ENCODE data around the gene SIGLEC8. TPM values are rescaled to one million over a fixed set of nuclear protein-coding genes. Genes with fewer than 3 reads are reported as not detected.
"Not testable (repeated sequence)": the region's sequence is repeated elsewhere in the genome, so short reads cannot be mapped to it uniquely, and the experiment has no call there.

Gene SIGLEC8
- total RNA-seq, 1 donor from 2014 or later: not detected

DNA sequence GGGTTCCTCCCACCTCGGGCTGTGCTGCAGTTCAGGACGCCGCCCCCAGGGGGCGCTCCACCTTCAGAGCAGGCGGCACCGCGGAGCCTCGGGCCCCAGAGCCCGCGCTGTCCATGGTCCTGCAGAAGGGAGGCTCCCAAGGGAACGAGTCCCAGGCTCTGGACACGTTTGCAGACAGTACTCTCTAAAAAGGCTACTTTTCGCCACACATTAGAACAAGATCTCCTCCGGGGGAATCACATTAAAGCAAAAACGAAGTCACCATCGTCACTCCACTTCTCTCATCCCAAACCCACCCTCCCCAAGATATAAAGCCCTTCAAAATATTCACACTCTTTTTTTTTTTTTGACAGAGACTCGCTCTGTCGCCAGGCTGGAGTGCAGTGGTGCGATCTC is 36.2 kb downstream of the SIGLEC8 start:
- Mint-ChIP-seq H3K36me3 (ENCODE audit: low read depth) (peaks cover 3% of the 10 kb centered on the region), H3K9me3 (no peaks in the 10 kb centered on the region), H3K4me3 (no peak overlapping the region), H3K27ac (no peak overlapping the region), H3K27me3 (peaks cover 5% of the 10 kb centered on the region), H3K4me1 (peaks cover 34% of the 10 kb centered on the region)
- ChIA-PET POLR2A (interaction anchor here (0.7 to 1.5 kb wide), 2 partner anchors 14 to 233 kb away, joined by 3 to 5 read pairs; no protein-coding TSS in a partner anchor), CTCF (interaction anchor here (0.6 to 4.3 kb wide), 16 partner anchors 12 to 356 kb away, joined by 3 to 38 read pairs (median 4); partner anchors contain the start of gene VSIG10L)
- peak; percentile 90 for DNase-seq
- intact Hi-C loops (cut with micrococcal nuclease): loop anchor here (1.0 to 2.0 kb wide), 6 partner anchors 19 to 235 kb away; no protein-coding TSS in a partner anchor
- TF ChIP-seq, protein P1, sequence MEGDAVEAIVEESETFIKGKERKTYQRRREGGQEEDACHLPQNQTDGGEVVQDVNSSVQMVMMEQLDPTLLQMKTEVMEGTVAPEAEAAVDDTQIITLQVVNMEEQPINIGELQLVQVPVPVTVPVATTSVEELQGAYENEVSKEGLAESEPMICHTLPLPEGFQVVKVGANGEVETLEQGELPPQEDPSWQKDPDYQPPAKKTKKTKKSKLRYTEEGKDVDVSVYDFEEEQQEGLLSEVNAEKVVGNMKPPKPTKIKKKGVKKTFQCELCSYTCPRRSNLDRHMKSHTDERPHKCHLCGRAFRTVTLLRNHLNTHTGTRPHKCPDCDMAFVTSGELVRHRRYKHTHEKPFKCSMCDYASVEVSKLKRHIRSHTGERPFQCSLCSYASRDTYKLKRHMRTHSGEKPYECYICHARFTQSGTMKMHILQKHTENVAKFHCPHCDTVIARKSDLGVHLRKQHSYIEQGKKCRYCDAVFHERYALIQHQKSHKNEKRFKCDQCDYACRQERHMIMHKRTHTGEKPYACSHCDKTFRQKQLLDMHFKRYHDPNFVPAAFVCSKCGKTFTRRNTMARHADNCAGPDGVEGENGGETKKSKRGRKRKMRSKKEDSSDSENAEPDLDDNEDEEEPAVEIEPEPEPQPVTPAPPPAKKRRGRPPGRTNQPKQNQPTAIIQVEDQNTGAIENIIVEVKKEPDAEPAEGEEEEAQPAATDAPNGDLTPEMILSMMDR (IDR thresholded peaks at IDR 0.05): peak; percentile 90
- ATAC-seq (ENCODE audit: low read depth): peak; percentile 22

DNA sequence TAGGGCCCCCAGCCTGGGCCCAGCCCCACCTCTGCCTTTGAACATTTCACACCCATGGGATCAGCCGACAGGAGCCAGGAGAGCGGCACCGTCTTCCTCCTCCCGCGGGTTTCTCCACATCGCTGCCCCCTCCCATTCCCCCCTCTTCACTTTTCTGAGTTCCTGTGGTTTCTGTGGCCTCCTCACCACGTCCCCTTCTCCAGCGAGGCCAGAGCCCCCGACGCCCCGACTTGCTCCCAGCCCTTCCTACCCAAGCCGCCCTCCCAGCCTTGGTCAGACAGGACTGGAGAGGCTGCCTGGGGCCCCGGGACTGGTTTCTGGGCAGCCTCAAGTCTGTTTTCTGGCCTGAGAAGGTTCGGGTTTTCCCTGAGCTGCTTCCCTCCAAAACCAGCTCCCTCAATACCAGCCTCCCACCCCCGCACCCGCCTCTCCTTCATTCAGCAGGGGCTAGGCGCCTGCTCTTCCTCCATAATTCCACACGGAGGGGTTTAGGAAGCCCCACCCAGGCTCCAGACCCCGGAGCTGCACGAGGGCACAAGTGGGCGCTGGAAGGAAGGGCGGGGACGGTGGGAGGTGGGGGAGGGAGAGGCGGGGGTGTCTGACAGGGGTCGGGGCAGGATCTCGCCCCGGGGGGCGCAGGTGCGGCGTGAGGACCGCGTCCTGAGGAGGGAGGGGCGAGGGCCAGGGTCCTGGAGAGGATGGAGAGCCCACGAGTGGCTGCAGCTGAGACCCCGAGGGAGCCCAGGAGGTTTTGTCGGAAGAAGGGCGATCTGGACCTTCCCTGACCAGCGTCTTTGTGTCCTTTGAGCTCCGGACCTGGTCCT is 36.8 kb downstream of the SIGLEC8 start:
- Mint-ChIP-seq H3K4me1 (peaks cover 40% of the 10 kb centered on the region), H3K9me3 (no peaks in the 10 kb centered on the region), H3K27me3 (peaks cover 2% of the 10 kb centered on the region), H3K27ac (no peak overlapping the region), H3K36me3 (ENCODE audit: low read depth) (peaks cover 6% of the 10 kb centered on the region), H3K4me3 (no peak overlapping the region)
- ChIA-PET CTCF (interaction anchor here (0.6 to 4.3 kb wide), 18 partner anchors 12 to 356 kb away, joined by 3 to 38 read pairs (median 4); partner anchors contain the start of gene VSIG10L), POLR2A (interaction anchor here (0.6 to 1.5 kb wide), 4 partner anchors 14 to 82 kb away, joined by 3 to 5 read pairs (median 4); no protein-coding TSS in a partner anchor)
- intact Hi-C loops (cut with micrococcal nuclease): loop anchor here (1.0 to 2.0 kb wide), 6 partner anchors 20 to 236 kb away; no protein-coding TSS in a partner anchor
- DNase-seq (no peak), ATAC-seq (ENCODE audit: low read depth) (no peak)
- TF ChIP-seq, protein P1 (IDR thresholded peaks at IDR 0.05): no peak

DNA sequence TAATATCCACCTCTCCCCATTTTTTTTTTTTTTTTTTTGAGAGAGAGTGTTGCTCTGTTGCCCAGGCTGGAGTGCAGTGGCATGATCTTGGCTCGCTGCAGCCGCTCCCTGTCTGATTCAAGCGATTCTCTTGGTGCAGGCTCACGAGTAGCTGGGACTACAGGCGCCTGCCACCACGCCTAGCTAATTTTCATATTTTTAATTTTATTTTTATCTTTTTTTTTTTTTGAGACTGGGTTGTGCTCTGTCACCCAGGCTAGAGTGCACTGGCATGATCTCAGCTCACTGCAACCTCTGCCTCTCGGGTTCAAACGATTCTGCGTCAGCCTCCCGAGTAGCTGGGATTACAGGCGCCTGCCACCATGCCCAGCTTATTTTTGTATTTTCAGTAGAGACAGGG is 37.7 kb downstream of the SIGLEC8 start:
- CTCF ChIA-PET: interaction anchor here (0.6 to 4.3 kb wide), 10 partner anchors 10 to 237 kb away, joined by 3 to 38 read pairs (median 4); no protein-coding TSS in a partner anchor
- DNase-seq; H3K27me3 Mint-ChIP-seq; H3K4me3 Mint-ChIP-seq; H3K9me3 Mint-ChIP-seq; H3K36me3 Mint-ChIP-seq (ENCODE audit: low read depth); ATAC-seq (ENCODE audit: low read depth); intact Hi-C loops (cut with micrococcal nuclease); H3K27ac Mint-ChIP-seq: not testable (repeated sequence)
- H3K4me1 Mint-ChIP-seq: peaks cover 48% of the 10 kb centered on the region
- POLR2A ChIA-PET: interaction anchor here (1.4 to 1.5 kb wide), 2 partner anchors 13 to 81 kb away, joined by 3 to 5 read pairs; no protein-coding TSS in a partner anchor

DNA sequence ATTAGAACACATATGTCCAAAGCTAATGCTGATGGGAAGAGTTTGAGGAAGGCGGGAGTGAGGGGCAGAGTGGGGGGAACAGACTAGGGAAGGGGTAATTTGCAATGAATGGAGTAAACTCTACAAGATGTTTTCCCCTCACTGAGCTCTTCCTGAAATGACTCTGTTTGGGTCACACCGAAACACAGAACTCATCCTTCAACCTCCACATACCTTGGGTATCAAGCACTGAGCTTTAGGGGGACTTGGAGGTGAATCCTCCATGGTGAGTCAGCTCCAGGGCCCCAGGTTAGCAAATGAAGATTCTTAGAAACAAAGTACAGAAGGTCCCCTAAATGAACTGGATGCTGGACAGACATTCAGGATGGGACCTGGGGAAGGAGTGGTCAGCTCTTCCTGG is 39.5 kb downstream of the SIGLEC8 start:
- ChIA-PET CTCF (interaction anchor here (0.9 to 2.9 kb wide), 7 partner anchors 10 to 240 kb away, joined by 3 to 34 read pairs (median 5); no protein-coding TSS in a partner anchor), POLR2A (interaction anchor here (0.5 to 3.9 kb wide), 6 partner anchors 10 to 1508 kb away, joined by 8 to 64 read pairs (median 30); partner anchors contain the start of genes ETFB and VSIG10L)
- Mint-ChIP-seq H3K4me3 (no peak overlapping the region), H3K4me1 (peaks cover 50% of the 10 kb centered on the region), H3K27ac (peak overlapping the region; percentile 63), H3K27me3 (no peaks in the 10 kb centered on the region), H3K36me3 (ENCODE audit: low read depth) (peaks cover 16% of the 10 kb centered on the region), H3K9me3 (no peaks in the 10 kb centered on the region)
- TF ChIP-seq, protein P1 (IDR thresholded peaks at IDR 0.05): no peak
- DNase-seq (no peak), ATAC-seq (ENCODE audit: low read depth) (no peak)
- intact Hi-C loops (cut with micrococcal nuclease): loop anchor here (1.0 kb wide), 1 partner anchor 23 kb away; no protein-coding TSS in a partner anchor

DNA sequence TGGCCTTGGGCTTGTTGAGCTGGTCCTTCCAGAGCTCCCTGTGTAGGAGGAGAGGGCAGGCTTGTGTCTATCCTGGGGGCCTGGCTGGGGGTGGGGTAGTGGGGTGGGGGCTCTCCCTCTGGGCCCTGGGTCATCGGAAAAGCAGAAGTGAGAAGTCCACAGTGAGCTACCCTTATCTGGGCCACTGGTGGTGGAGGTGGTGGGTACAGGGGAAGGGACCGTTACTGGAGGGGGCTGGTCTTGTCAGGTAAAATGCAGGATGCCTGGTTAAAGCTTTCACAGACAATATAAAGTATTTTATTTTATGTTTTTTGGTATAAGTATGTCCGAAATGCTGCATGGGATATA is 40.5 kb downstream of the SIGLEC8 start:
- ATAC-seq (ENCODE audit: low read depth) (peak; percentile 70), DNase-seq (no peak)
- Mint-ChIP-seq H3K4me1 (peaks cover 50% of the 10 kb centered on the region), H3K36me3 (ENCODE audit: low read depth) (peaks cover 26% of the 10 kb centered on the region), H3K27ac (peak overlapping the region; percentile 99), H3K4me3 (peak overlapping the region; percentile 95), H3K27me3 (no peaks in the 10 kb centered on the region), H3K9me3 (no peaks in the 10 kb centered on the region)
- POLR2A ChIA-PET: interaction anchor here (0.5 to 3.9 kb wide), 26 partner anchors 10 to 772 kb away, joined by 3 to 64 read pairs (median 5); partner anchors contain the start of genes ETFB, PPP2R1A, SIGLEC6 and VSIG10L
- CTCF ChIA-PET: interaction anchor here (0.8 to 2.9 kb wide), 18 partner anchors 10 to 244 kb away, joined by 3 to 34 read pairs (median 5); no protein-coding TSS in a partner anchor
- intact Hi-C loops (cut with micrococcal nuclease): loop anchor here (1.0 to 2.0 kb wide), 8 partner anchors 10 to 234 kb away; no protein-coding TSS in a partner anchor
- TF ChIP-seq, protein P1 (IDR thresholded peaks at IDR 0.05): no peak
